HEK293T (cell line): ENCODE measurements around the gene RBBP8.

Experiments
- CTBP1 ChIP-seq: fragments of 450-650 bp; IDR thresholded peaks from 2 replicates; pipeline ENCODE4 v1.6.1; 2016; ENCODE audit warnings: borderline replicate concordance
- HDGF ChIP-seq: fragments of 450-650 bp; IDR thresholded peaks from 2 replicates; pipeline ENCODE4 v1.6.1; 2017; ENCODE audit warnings: antibody characterized with exemption, borderline replicate concordance
- NFRKB ChIP-seq: fragments of 450-650 bp; IDR thresholded peaks from 2 replicates; pipeline ENCODE4 v1.6.1; 2016; ENCODE audit warnings: mild to moderate bottlenecking, moderate library complexity
- SP1 ChIP-seq: fragments of 450-650 bp; IDR thresholded peaks from 2 replicates; pipeline ENCODE4 v1.6.1; 2017
- SUZ12 ChIP-seq: fragments of 450-650 bp; IDR thresholded peaks from 2 replicates; pipeline ENCODE4 v1.6.1; 2016; ENCODE audit warnings: mild to moderate bottlenecking

GRCh38 chr18:22974001-22974400 is 40.9 kb downstream of the RBBP8 start:
- no peak for TF ChIP-seq NFRKB
- no peak for TF ChIP-seq HDGF
- TF ChIP-seq SP1 = no peak
- TF ChIP-seq SUZ12 = no peak
- TF ChIP-seq CTBP1 = no peak
